Stimulated activated CD8-positive, alpha-beta memory T cell treated with anti-CD3 and anti-CD28 coated beads, Interleukin-7, amount 100 ng/mL, for 48 hours (primary cell): ENCODE measurements around the gene OCIAD2.
"Not testable (repeated sequence)": the region's sequence is repeated elsewhere in the genome, so short reads cannot be mapped to it uniquely, and the experiment has no call there.

Experiments
- DNase-seq, 2 donors: peaks; one replicate each; pipeline ENCODE4 v3.0.0-alpha.2; 2020; ENCODE audit warnings: low read depth in 1 of 2; ENCODE audit errors: extremely low read depth in 1 of 2

The OCIAD2 gene

GRCh38 chr4:48854982-48855381 is 51.6 kb downstream of the OCIAD2 start:
- no peak for DNase-seq

GRCh38 chr4:48854395-48854683 is 52.2 kb downstream of the OCIAD2 start:
- no peak for DNase-seq

GRCh38 chr4:48853604-48854394 is 52.8 kb downstream of the OCIAD2 start:
- DNase-seq = no peak

GRCh38 chr4:48851651-48852050 is 54.9 kb downstream of the OCIAD2 start:
- no peak for DNase-seq

- DNase-seq = not testable (repeated sequence)
These were observed 57.8 kb downstream of the OCIAD2 start for GRCh38 chr4:48848799-48849198.

GRCh38 chr4:48844843-48845242 is 61.7 kb downstream of the OCIAD2 start:
- no peak for DNase-seq

GRCh38 chr4:48841045-48841827 is 65.3 kb downstream of the OCIAD2 start:
- DNase-seq = no peak

- DNase-seq = no peak
These were observed 69.9 kb downstream of the OCIAD2 start for GRCh38 chr4:48836658-48837057.
